ENCODE measurements around the gene SMURF1. TPM values are rescaled to one million over a fixed set of nuclear protein-coding genes. Genes with fewer than 3 reads are reported as not detected.

The SMURF1 gene
- total and polyA plus RNA-seq, 2 experiments from 2014 or later = 11.9 to 24.5 TPM

DNA sequence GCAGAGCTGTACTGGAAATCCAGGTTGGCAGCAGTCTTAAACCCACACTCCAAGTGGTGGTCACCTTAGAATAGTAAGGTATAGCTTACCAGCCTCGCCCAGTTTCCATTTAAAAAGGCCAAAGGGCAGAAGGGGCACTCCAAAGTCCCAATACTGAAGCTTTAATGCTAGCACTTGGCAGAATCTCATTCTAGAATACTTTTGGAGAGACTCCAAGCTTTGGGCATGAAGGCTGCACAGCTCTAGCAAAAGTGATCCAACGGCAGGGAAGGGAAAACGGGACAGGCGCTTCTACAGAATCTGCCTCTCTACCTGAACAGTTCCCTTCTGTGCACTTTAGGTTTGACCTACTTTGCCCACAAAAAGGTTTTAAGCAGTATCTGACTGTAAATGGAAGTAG lies 19.7 kb downstream of the SMURF1 start:
- Histone ChIP-seq H3K9me3 (ENCODE audit: low read depth) (no peaks in the 10 kb centered on the region), H3K4me1 (ENCODE audit: low read depth) (peaks cover 21% of the 10 kb centered on the region), H3K27me3 (no peaks in the 10 kb centered on the region), H3K27ac (peak overlapping the region; percentile 38), H3K4me3 (no peak overlapping the region), H3K36me3 (no peaks in the 10 kb centered on the region)
- no peak for DNase-seq (ENCODE audit: low read depth in 1 of 2, low spot score in 1 of 2)
- TF ChIP-seq, protein P1, sequence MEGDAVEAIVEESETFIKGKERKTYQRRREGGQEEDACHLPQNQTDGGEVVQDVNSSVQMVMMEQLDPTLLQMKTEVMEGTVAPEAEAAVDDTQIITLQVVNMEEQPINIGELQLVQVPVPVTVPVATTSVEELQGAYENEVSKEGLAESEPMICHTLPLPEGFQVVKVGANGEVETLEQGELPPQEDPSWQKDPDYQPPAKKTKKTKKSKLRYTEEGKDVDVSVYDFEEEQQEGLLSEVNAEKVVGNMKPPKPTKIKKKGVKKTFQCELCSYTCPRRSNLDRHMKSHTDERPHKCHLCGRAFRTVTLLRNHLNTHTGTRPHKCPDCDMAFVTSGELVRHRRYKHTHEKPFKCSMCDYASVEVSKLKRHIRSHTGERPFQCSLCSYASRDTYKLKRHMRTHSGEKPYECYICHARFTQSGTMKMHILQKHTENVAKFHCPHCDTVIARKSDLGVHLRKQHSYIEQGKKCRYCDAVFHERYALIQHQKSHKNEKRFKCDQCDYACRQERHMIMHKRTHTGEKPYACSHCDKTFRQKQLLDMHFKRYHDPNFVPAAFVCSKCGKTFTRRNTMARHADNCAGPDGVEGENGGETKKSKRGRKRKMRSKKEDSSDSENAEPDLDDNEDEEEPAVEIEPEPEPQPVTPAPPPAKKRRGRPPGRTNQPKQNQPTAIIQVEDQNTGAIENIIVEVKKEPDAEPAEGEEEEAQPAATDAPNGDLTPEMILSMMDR (IDR thresholded peaks at IDR 0.05; ENCODE audit: low read depth, low read length) = no peak

DNA sequence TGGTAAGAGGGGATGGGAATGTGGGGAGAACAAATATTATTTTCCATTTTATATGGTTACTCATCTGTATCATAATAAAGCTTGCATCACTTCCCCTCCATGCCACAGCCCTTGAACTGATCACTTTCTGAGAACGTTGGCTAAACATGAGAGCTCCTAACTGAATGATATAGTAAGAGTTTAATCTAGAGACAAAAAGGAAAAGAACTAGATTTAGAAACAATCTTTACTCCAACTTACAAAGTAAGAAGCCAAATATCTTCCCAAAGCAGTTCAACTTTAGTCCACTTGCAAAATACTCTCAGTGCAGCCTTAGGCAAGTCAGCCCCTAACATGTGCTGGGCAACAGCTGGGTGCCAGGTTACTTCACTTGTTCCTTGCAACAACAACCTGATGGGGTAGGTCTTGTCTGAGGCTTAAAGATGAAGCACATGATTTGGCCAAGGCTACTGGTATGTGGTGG lies 20.3 kb downstream of the SMURF1 start:
- Histone ChIP-seq H3K27ac (peak overlapping the region; percentile 38), H3K4me3 (no peak overlapping the region), H3K27me3 (no peaks in the 10 kb centered on the region), H3K9me3 (ENCODE audit: low read depth) (no peaks in the 10 kb centered on the region), H3K4me1 (ENCODE audit: low read depth) (peaks cover 21% of the 10 kb centered on the region), H3K36me3 (no peaks in the 10 kb centered on the region)
- TF ChIP-seq, protein P1 (IDR thresholded peaks at IDR 0.05; ENCODE audit: low read depth, low read length) = no peak
- DNase-seq (ENCODE audit: low read depth in 1 of 2, low spot score in 1 of 2) = peak in 1 of 2 donors; percentile 53

DNA sequence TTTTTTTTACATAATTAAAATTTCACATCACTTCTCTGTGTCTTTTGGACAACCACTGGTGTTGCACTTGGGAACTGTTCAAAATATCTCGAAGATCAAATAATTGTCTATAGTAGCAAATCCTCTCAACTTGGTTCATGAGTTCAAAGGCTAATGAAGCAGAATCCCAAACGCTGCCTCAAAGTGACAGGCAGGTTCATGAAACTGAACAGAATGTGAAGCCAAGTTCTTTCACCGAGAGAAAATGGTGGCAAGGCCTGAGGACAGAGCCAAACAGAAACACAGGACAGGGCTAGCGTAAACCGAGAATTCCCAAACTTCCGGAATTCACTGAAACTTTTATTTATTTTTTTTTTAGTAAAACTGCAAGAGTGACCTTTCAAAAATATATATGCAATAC lies 21.1 kb downstream of the SMURF1 start:
- DNase-seq (ENCODE audit: low read depth in 1 of 2, low spot score in 1 of 2) = no peak
- Histone ChIP-seq H3K4me1 (ENCODE audit: low read depth) (peaks cover 17% of the 10 kb centered on the region), H3K27ac (no peak overlapping the region), H3K4me3 (no peak overlapping the region), H3K27me3 (no peaks in the 10 kb centered on the region), H3K36me3 (no peaks in the 10 kb centered on the region), H3K9me3 (ENCODE audit: low read depth) (no peaks in the 10 kb centered on the region)
- TF ChIP-seq, protein P1 (IDR thresholded peaks at IDR 0.05; ENCODE audit: low read depth, low read length) = no peak

DNA sequence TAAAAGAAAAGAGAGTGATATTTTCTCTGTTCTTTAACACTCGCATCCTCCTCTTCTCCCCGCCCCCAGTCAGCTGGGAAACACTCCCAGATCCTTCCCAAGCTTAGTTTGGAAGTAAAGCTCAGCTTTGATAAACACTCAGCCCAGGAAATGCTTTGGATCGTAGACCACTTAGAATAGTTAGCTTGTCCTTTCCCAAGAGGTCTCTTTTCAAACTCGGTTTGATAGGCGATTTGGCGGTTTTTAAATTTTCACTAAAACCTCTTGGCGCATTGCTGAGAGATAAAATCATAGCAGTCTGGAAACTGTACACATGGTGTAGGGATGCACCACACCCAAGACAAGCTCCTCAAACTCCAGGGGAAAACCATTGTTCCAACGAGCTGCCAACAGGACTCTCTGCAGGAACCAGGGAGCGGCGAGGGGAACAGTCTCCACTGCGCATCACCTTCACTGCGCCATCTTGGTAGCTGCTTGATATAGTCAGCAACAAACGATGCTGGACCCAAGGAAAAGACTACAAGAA lies 22.3 kb downstream of the SMURF1 start:
- peak; percentile 24 to 76 for DNase-seq (ENCODE audit: low read depth in 1 of 2, low spot score in 1 of 2)
- H3K27me3 ChIP-seq = no peaks in the 10 kb centered on the region
- H3K36me3 ChIP-seq = no peaks in the 10 kb centered on the region
- H3K4me1 ChIP-seq (ENCODE audit: low read depth) = peaks cover 17% of the 10 kb centered on the region
- TF ChIP-seq, protein P1 (IDR thresholded peaks at IDR 0.05; ENCODE audit: low read depth, low read length) = no peak
- H3K27ac ChIP-seq = peak overlapping the region; percentile 80
- no peak overlapping the region for H3K4me3 ChIP-seq
- no peaks in the 10 kb centered on the region for H3K9me3 ChIP-seq (ENCODE audit: low read depth)

DNA sequence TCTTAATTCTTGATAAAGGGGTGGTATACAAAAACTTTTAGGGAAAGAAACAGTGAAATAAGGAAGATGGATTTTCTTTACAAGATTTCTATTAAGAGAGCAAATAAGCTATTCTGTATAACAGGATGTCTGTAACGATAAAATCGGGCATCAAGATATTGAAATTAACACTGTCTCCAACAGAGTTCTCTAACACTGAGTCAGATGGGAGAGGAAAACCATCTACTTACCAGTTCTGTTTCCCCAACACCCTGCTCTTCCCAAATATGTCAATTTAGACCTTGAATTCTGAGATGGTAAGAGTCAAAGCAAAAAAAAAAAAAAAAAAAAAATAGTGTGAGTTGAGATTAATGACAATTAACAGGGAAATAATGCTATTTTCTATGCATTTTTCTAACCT lies 23.0 kb downstream of the SMURF1 start:
- H3K4me3 ChIP-seq = no peak overlapping the region
- H3K4me1 ChIP-seq (ENCODE audit: low read depth) = peaks cover 17% of the 10 kb centered on the region
- TF ChIP-seq, protein P1 (IDR thresholded peaks at IDR 0.05; ENCODE audit: low read depth, low read length) = no peak
- no peaks in the 10 kb centered on the region for H3K9me3 ChIP-seq (ENCODE audit: low read depth)
- H3K36me3 ChIP-seq = no peaks in the 10 kb centered on the region
- H3K27ac ChIP-seq = peak overlapping the region; percentile 80
- no peak for DNase-seq (ENCODE audit: low read depth in 1 of 2, low spot score in 1 of 2)
- H3K27me3 ChIP-seq = no peaks in the 10 kb centered on the region

Data from cardiac muscle cell (in vitro differentiated cells and primary cell).